Duodenal mucosa (tissue), 2 donors: ENCODE measurements around the gene CD33.
"Not testable (repeated sequence)": the region's sequence is repeated elsewhere in the genome, so short reads cannot be mapped to it uniquely, and the experiment has no call there.

Experiments
- H3K27ac ChIP-seq: one replicate; pipeline ENCODE4 v1.7.0; 2013; ENCODE audit warnings: low read depth, low read length
- H3K27me3 ChIP-seq, 2 donors: one replicate each; pipeline ENCODE4 v1.7.0; 2013; ENCODE audit warnings: low read length in 2 of 2, control low read depth in 1 of 2; ENCODE audit not compliant: insufficient read depth in 2 of 2, control insufficient read depth in 1 of 2
- H3K36me3 ChIP-seq, 2 donors: one replicate each; pipeline ENCODE4 v1.7.0; 2013; ENCODE audit warnings: low read length in 2 of 2, control low read depth in 1 of 2; ENCODE audit not compliant: insufficient read depth in 2 of 2, control insufficient read depth in 1 of 2
- H3K4me1 ChIP-seq, 2 donors: one replicate each; pipeline ENCODE4 v1.7.0; 2013; ENCODE audit warnings: low read length in 2 of 2, control low read depth in 1 of 2; ENCODE audit not compliant: insufficient read depth in 2 of 2, control insufficient read depth in 1 of 2
- H3K4me3 ChIP-seq, 2 donors: one replicate each; pipeline ENCODE4 v1.7.0; 2013; ENCODE audit warnings: low read length in 2 of 2, low read depth in 1 of 2
- H3K9ac ChIP-seq, 2 donors: one replicate each; pipeline ENCODE4 v1.7.0; 2013; ENCODE audit warnings: low read length in 2 of 2, low read depth in 1 of 2
- H3K9me3 ChIP-seq, 2 donors: one replicate each; pipeline ENCODE4 v1.7.0; 2013; ENCODE audit warnings: low read length in 2 of 2, control low read depth in 1 of 2; ENCODE audit not compliant: control insufficient read depth in 1 of 2

The CD33 gene

DNA sequence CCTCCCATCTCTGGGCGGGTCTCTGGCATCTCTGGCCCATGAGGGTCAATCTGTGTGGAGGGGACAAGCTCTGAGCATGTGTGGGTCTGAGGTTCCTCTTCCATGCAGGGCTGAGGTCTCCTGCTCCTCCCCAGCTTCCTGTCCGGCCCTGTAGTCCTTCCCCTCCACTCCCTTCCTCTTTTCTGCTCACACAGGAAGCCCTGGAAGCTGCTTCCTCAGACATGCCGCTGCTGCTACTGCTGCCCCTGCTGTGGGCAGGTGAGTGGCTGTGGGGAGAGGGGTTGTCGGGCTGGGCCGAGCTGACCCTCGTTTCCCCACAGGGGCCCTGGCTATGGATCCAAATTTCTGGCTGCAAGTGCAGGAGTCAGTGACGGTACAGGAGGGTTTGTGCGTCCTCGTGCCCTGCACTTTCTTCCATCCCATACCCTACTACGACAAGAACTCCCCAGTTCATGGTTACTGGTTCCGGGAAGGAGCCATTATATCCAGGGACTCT, at the start of gene CD33:
TSS of gene CD33 (plus strand) at position 183 of the 496 bp plus-strand sequence. CDS start at position 222, 39 bp downstream.
- H3K9me3 ChIP-seq, H3K36me3 ChIP-seq, H3K27ac ChIP-seq, H3K9ac ChIP-seq, H3K27me3 ChIP-seq, H3K4me1 ChIP-seq: not testable (repeated sequence)
- H3K4me3 ChIP-seq, result peak within 1 kb of the TSS in 1 of 2 donors; percentile 38

DNA sequence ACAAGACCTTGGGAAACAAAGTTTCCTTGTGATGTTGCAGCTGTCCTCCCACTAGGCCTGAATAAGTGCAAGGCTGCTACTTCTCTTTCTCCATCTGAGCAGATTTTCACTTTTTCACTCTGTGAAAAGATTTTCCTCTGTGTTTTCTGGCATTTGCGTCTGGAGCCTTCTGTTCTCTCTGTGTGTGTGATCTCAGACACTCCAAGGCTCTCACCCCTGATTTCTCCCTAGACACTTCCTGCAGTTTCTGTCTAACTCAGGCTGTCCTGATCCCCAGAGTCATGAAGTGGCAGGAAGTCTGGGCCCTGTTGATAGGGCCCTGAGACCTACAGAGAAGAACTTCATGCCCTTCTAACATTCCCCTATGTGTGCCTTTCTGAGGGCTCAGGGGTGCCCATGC, 45.6 kb upstream of the CD33 start:
- no peaks in the 10 kb centered on the region for H3K4me1 ChIP-seq
- H3K27me3 ChIP-seq, result peaks cover 0 to 2% of the 10 kb centered on the region in 2 donors
- H3K4me3 ChIP-seq, result no peak overlapping the region
- no peak overlapping the region for H3K27ac ChIP-seq
- no peaks in the 10 kb centered on the region for H3K9me3 ChIP-seq
- H3K9ac ChIP-seq, result no peak overlapping the region
- no peaks in the 10 kb centered on the region for H3K36me3 ChIP-seq

GRCh38 chr19:51181377-51181912, 43.4 kb upstream of the CD33 start:
- Histone ChIP-seq H3K9ac (no peak overlapping the region), H3K27ac (no peak overlapping the region), H3K4me3 (no peak overlapping the region), H3K27me3 (peaks cover 0 to 4% of the 10 kb centered on the region in 2 donors), H3K36me3 (no peaks in the 10 kb centered on the region), H3K9me3 (no peaks in the 10 kb centered on the region), H3K4me1 (no peaks in the 10 kb centered on the region)

GRCh38 chr19:51181913-51182419, 42.9 kb upstream of the CD33 start:
- H3K27ac ChIP-seq, result no peak overlapping the region
- H3K36me3 ChIP-seq, result no peaks in the 10 kb centered on the region
- no peak overlapping the region for H3K4me3 ChIP-seq
- no peak overlapping the region for H3K9ac ChIP-seq
- H3K9me3 ChIP-seq, result no peaks in the 10 kb centered on the region
- H3K27me3 ChIP-seq, result peaks cover 0 to 4% of the 10 kb centered on the region in 2 donors
- no peaks in the 10 kb centered on the region for H3K4me1 ChIP-seq

DNA sequence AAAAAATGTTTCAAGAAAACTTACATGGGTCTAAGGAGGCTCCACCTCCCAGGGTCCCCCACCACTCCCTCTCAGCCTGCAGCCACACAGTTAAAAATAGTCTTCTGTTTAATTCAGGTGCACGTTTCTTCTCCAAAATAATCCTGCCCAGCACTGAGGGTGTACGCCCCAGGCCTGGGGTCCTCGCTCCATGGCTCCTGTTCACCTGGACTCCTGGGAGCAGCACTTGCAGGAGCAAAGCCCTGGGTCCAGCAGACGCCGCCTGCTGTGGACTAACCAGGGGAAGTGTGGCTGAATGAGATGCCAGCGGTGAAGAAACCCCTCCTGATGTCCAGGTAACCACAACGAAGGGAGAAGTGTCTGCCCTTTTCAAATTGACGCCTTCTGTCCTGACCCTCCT, 41.3 kb upstream of the CD33 start:
- H3K27me3 ChIP-seq, result peaks cover 0 to 3% of the 10 kb centered on the region in 2 donors
- H3K27ac ChIP-seq, result no peak overlapping the region
- no peaks in the 10 kb centered on the region for H3K4me1 ChIP-seq
- no peak overlapping the region for H3K9ac ChIP-seq
- no peak overlapping the region for H3K4me3 ChIP-seq
- H3K36me3 ChIP-seq, result no peaks in the 10 kb centered on the region
- no peaks in the 10 kb centered on the region for H3K9me3 ChIP-seq

GRCh38 chr19:51185069-51185867, 39.6 kb upstream of the CD33 start:
- H3K4me1 ChIP-seq, result no peaks in the 10 kb centered on the region
- H3K36me3 ChIP-seq, result no peaks in the 10 kb centered on the region
- H3K27me3 ChIP-seq, result peaks cover 0 to 2% of the 10 kb centered on the region in 2 donors
- no peak overlapping the region for H3K4me3 ChIP-seq
- no peaks in the 10 kb centered on the region for H3K9me3 ChIP-seq
- no peak overlapping the region for H3K27ac ChIP-seq
- no peak overlapping the region for H3K9ac ChIP-seq

GRCh38 chr19:51185868-51186215, 39.0 kb upstream of the CD33 start:
- no peak overlapping the region for H3K27ac ChIP-seq
- no peaks in the 10 kb centered on the region for H3K4me1 ChIP-seq
- peaks cover 0 to 2% of the 10 kb centered on the region in 2 donors for H3K27me3 ChIP-seq
- no peak overlapping the region for H3K4me3 ChIP-seq
- H3K9me3 ChIP-seq, result no peaks in the 10 kb centered on the region
- no peak overlapping the region for H3K9ac ChIP-seq
- H3K36me3 ChIP-seq, result no peaks in the 10 kb centered on the region

DNA sequence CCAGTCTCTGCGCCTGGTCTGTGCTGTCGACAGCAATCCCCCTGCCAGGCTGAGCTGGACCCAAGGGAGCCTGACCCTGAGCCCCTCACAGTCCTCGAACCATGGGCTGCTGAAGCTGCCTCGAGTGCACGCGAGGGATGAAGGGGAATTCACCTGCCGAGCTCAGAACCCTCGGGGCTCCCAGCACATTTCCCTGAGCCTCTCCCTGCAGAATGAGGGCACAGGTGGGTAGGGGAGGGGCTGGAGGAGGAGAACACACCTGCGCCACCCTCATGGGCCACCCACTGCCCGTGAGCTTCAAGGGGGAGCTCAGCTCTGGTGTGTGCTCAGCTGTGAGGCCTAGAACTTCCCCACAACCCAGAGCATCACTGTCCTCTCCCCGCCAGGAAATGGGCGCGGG, 38.6 kb upstream of the CD33 start:
- Histone ChIP-seq H3K27me3 (peaks cover 0 to 2% of the 10 kb centered on the region in 2 donors), H3K9me3 (no peaks in the 10 kb centered on the region), H3K4me1 (no peaks in the 10 kb centered on the region), H3K27ac (no peak overlapping the region), H3K9ac (no peak overlapping the region), H3K36me3 (no peaks in the 10 kb centered on the region), H3K4me3 (no peak overlapping the region)

DNA sequence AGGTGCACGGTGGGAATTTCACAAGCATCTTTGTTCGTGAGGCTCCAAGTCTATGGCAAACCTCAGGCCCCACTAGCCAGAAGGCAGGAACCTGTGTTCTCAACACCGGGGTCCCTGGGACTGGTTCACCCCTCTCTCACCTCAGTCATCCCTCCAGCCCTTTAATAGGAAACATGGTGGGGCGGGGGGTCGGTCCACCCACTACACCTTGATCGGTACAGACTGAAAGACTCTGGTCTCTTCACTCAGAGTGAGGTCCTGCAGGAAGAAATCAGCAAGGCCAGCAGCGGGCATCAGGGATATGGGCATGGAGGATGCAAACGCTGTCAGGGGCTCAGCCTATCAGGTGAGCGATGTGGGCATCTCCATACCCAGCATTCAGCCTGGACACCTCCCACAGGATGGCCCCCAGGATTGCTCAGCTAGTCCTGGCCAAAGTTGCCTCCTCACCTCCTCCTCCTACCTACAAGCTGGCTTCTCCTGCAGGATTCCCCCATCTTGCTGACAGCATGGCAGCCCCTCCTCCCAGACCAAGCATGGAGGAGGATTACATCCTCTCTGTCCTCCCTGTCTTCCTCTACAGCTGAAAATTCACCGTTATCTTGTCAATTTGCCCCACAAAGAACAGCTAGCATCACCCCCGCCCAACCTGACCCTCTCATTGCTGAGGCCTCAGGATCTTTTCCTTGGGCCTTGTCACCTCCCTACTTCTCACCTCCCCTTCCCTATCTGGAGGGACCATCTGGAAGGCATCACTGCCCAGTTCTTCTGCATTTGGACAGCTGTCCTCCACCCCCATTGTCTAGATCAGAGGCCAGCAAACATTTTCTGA, 37.3 kb upstream of the CD33 start:
- no peak overlapping the region for H3K9ac ChIP-seq
- H3K27me3 ChIP-seq, result peaks cover 0 to 2% of the 10 kb centered on the region in 2 donors
- no peak overlapping the region for H3K4me3 ChIP-seq
- no peaks in the 10 kb centered on the region for H3K4me1 ChIP-seq
- no peaks in the 10 kb centered on the region for H3K36me3 ChIP-seq
- no peaks in the 10 kb centered on the region for H3K9me3 ChIP-seq
- no peak overlapping the region for H3K27ac ChIP-seq

DNA sequence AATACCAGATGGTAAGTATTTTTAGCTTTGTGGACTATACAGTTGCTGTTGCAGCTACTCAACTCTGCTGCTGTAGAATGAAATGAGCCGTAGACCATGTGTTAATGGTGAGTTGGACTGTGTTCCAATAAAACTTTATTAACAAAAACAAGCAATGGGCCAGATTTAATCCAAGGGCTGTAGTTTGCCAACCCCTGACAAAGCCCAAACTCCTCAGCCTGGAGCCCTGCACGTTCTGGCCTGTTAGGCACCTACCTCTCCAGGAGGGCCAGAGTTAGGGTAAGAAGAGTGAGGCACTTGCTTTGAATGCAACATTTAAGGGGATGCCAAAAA, 36.7 kb upstream of the CD33 start:
- Histone ChIP-seq H3K27me3 (peaks cover 0 to 2% of the 10 kb centered on the region in 2 donors), H3K9ac (no peak overlapping the region), H3K4me3 (no peak overlapping the region), H3K9me3 (no peaks in the 10 kb centered on the region), H3K36me3 (no peaks in the 10 kb centered on the region), H3K27ac (no peak overlapping the region), H3K4me1 (no peaks in the 10 kb centered on the region)
